ENCODE measurements around the gene WSCD2. TPM values are rescaled to one million over a fixed set of nuclear protein-coding genes. Genes with fewer than 3 reads are reported as not detected.

WSCD2 gene
- total and polyA plus RNA-seq, 2 of the 4 experiments (the other 2 are of a cell fraction): not detected

- ChIA-PET POLR2A (ENCODE audit: unreplicated experiment) (no interaction called here), CTCF (no interaction called here)
- DNase-seq: no peak
- H3K4me2 ChIP-seq (ENCODE audit: low read depth, low read length): no peak overlapping the region
- in situ Hi-C loops (cut with MboI; ENCODE audit: low sequenced_read_pairs) (no loop called here), dilution Hi-C loops (cut with HindIII; ENCODE audit: low sequenced_read_pairs, unreplicated experiment) (no loop called here), intact Hi-C loops (cut with micrococcal nuclease) (no loop called here)
- H3K9ac ChIP-seq (ENCODE audit: low read depth, low read length): no peak overlapping the region
- no peak overlapping the region for H3K4me3 ChIP-seq (ENCODE audit: insufficient read depth, low read depth, low read length)
- no peak overlapping the region for H2BK15ac ChIP-seq (ENCODE audit: low read depth, low read length)
- no peaks in the 10 kb centered on the region for H3K4me1 ChIP-seq (ENCODE audit: control insufficient read depth, insufficient read depth, low read length)
- H3K79me1 ChIP-seq (ENCODE audit: low read depth in 1 of 2, low read length in 2 of 2): no peaks in the 10 kb centered on the region
- H2BK120ac ChIP-seq (ENCODE audit: low read depth, low read length): no peak overlapping the region
- no peak overlapping the region for H4K8ac ChIP-seq (ENCODE audit: low read depth in 2 of 2, low read length in 2 of 2)
- H3K36me3 ChIP-seq (ENCODE audit: control insufficient read depth, insufficient read depth, low read length): no peaks in the 10 kb centered on the region
- no peak overlapping the region for H3K14ac ChIP-seq (replicated peaks; ENCODE audit: low read depth, low read length)
- 50% methylated on average over 1 of the region's 5 CpGs; no CpG with 5 or more reads in 1 of the 2 experiments for WGBS, 2 experiments (ENCODE audit: extremely low coverage in 2 of 2, insufficient read length in 1 of 2)
- no peak overlapping the region for H2AK5ac ChIP-seq (ENCODE audit: low read depth, low read length)
- no peak overlapping the region for H2AK9ac ChIP-seq (replicated peaks; ENCODE audit: low read depth, low read length, poor library complexity)
- TF ChIP-seq SMC3 (IDR thresholded peaks at IDR 0.05; ENCODE audit: low read depth, low read length) (no peak), MAZ (IDR thresholded peaks at IDR 0.05; ENCODE audit: borderline replicate concordance, low read depth, low read length) (no peak), CEBPB (IDR thresholded peaks at IDR 0.05; ENCODE audit: low read depth, low read length) (no peak), CTCF (conservative IDR thresholded peaks at IDR 0.05; ENCODE audit: low read depth, low read length) (no peak), RFX5 (IDR thresholded peaks at IDR 0.05; ENCODE audit: low read depth, low read length) (no peak), POLR2A (IDR thresholded peaks at IDR 0.05; ENCODE audit: low read depth, low read length) (no peak)
- H3K18ac ChIP-seq (ENCODE audit: low read depth, low read length): no peak overlapping the region
- no peak for ATAC-seq (ENCODE audit: low read depth)
- H3K4ac ChIP-seq (ENCODE audit: low read depth, low read length): no peak overlapping the region
- no peaks in the 10 kb centered on the region for H3K9me1 ChIP-seq (ENCODE audit: insufficient read depth, low read length)
- no peak overlapping the region for H3K27ac ChIP-seq (ENCODE audit: insufficient read depth, low read length)
- H4K91ac ChIP-seq (ENCODE audit: insufficient read depth, low read depth, low read length): no peak overlapping the region
- no peak overlapping the region for H3K56ac ChIP-seq (ENCODE audit: extremely low read depth, insufficient read depth, low read length)
- no peaks in the 10 kb centered on the region for H3K9me3 ChIP-seq (ENCODE audit: control insufficient read depth, insufficient read depth, low read length)
- no peak overlapping the region for H2AFZ ChIP-seq (replicated peaks; ENCODE audit: low read length, poor library complexity)
- H2BK5ac ChIP-seq (ENCODE audit: low read depth, low read length, poor library complexity, severe bottlenecking): no peak overlapping the region
- no peaks in the 10 kb centered on the region for H4K20me1 ChIP-seq (ENCODE audit: insufficient read depth, low read length)
- H3K27me3 ChIP-seq (ENCODE audit: control insufficient read depth, insufficient read depth, low read length): no peaks in the 10 kb centered on the region
- no peak overlapping the region for H3K23ac ChIP-seq (ENCODE audit: low read depth, low read length)
- H4K5ac ChIP-seq (ENCODE audit: low read depth, low read length): no peak overlapping the region
- BruUV-seq (replicated peaks): no TSS peak
- no peak overlapping the region for H2BK20ac ChIP-seq (ENCODE audit: low read depth, low read length)
Observed at GRCh38 chr12:108187831-108188230, 58.7 kb downstream of the WSCD2 start.

Data from IMR-90 (cell line).